Hematopoietic multipotent progenitor cell treated with erythropoietin and hydrocortisone succinate and interleukin-3 and kit ligand, for 6 days (in vitro differentiated cells): Measurements from ENCODE around the gene KLHL26.
"Not testable (repeated sequence)": the region's sequence is repeated elsewhere in the genome, so short reads cannot be mapped to it uniquely, and the experiment has no call there.

Source experiments
- DNase-seq: peaks from one replicate; pipeline ENCODE4 v3.0.0-alpha.2; 2015

Gene KLHL26

DNA sequence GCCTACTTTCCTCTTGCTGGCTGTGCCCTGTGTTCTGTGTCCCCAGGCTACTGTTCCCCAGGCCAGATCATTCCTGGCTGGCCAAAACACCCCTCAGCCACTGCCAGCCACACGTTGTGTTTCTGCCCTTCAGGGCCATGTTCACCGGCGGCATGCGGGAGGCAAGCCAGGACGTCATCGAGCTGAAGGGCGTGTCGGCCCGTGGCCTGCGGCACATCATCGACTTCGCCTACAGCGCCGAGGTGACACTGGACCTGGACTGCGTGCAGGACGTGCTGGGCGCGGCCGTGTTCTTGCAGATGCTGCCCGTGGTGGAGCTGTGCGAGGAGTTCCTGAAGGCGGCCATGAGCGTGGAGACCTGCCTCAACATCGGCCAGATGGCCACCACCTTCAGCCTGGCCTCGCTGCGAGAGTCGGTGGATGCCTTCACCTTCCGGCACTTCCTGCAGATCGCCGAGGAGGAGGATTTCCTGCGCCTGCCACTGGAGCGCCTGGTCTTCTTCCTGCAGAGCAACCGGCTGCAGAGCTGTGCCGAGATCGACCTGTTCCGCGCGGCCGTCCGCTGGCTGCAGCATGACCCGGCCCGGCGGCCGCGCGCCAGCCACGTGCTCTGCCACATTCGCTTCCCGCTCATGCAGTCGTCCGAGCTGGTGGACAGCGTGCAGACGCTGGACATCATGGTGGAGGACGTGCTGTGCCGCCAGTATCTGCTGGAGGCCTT is 30.9 kb downstream of the KLHL26 start:
- DNase-seq = no peak

DNA sequence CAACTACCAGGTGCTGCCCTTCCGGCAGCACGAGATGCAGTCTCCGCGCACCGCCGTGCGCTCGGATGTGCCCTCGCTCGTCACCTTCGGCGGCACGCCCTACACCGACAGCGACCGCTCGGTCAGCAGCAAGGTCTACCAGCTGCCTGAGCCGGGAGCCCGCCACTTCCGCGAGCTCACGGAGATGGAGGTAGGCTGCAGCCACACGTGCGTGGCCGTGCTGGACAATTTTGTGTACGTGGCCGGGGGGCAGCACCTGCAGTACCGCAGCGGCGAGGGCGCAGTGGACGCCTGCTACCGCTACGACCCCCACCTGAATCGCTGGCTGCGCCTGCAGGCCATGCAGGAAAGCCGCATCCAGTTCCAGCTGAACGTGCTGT is 31.4 kb downstream of the KLHL26 start:
- DNase-seq = no peak

DNA sequence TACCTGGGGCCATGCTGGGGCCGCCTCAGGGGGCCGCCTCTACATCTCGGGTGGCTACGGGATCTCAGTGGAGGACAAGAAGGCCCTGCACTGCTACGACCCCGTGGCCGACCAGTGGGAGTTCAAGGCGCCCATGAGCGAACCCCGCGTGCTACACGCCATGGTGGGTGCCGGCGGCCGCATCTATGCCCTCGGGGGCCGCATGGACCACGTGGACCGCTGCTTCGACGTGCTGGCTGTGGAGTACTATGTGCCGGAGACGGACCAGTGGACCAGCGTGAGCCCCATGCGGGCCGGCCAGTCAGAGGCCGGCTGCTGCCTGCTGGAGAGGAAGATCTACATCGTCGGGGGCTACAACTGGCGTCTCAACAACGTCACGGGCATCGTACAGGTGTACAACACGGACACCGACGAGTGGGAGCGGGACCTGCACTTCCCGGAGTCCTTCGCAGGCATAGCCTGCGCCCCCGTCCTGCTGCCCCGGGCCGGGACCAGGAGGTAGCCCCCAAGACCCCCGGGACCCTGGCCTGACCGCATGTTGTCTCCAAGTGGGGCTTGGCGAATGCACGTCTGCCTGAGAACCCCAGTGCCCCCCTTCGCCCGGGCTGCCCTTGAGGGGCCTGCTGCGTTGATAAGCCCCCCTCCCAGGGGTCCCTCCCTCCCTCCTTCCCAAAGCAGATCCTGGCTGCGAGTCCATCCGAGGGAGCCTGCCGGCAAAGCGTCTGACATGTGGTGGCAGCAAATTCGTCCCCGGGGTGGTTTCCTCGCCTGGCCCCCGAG is 32.1 kb downstream of the KLHL26 start:
- no peak for DNase-seq

DNA sequence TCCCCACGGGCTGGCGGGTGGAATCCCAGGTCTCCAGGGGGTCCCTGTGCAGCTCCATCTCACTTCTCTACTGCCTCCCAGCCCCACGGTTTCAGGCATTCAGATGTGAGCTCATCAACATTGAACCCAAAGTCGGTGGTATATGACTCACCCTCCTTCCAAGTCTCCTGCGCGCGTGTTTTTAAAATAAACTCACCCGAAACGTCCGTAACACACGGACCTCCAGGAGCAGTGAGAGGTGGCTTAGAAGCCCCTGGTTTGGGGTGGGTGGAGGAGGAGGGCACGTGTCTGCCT is 32.6 kb downstream of the KLHL26 start:
- DNase-seq = no peak

DNA sequence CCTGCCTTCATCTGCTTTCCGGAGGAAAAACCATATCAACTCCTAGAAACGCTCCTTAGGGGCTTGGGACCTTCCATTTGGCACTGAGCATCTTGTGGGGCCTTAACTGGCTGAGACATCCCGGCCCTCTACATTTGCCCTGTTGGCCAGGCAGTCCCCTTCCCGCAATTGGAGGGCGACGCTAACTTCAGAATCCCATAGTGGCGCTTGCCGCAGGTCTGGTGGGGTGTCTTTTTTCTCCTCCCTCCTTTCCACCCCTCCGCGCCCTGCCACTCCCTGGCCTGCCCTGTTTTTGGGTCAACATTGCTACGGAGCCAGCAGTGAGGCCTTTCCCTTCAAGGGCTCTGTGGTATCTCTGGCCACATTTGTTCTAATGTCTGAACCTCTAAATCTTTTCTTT is 33.1 kb downstream of the KLHL26 start:
- no peak for DNase-seq

DNA sequence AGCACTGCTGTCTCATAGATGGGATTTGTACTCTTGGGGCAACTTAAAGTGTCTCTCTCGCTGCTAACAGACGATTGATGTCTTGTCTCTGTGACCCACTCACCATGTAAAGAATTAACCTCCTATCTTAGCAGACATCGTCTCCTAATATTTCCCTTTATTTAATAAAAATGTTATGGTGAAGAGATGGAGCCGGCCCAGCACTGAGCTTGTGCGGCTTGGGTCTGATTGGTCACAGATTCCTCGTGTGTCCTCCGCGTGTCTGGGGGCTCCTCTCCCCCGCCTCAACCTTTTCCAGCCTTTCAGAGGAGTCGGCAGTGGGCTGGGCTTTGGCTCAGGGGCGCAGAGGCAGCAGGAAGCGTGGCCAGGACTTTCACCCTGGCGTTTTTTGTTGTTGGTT is 33.5 kb downstream of the KLHL26 start:
- DNase-seq = no peak

DNA sequence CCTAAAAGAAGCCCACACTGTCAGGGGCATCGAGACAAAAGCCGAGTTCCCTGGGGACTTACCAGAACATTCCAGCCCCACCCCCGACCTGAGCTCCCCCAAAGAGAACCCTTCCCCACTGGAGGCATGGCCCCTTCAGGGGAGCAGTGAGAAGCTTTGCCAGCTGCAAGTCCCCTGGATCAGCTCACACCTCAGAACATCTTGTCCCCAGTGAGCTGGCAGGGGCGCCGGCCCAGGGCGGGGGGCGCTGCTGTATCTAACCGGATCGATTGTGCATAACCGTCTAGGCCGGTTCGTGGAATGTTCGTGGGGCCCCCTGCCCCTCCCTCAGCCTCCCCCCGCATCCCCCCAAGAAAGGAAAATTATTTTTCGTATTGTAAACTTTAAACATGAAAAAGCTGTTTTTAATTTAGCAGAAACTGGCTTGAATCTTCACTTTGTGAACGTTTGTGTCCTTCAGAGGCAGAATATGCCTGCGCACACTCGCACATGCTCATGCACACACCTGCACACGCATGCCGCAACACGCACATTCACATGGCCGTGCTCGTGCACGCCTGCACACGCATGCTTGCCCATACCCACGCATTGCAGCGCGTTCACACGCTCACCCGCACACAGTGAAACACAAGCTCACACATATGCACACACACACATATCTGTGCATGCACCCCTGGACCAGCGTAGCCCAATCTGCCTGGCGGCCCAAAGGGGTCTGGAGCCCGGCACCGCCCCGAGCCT is 34.6 kb downstream of the KLHL26 start:
- DNase-seq = no peak

DNA sequence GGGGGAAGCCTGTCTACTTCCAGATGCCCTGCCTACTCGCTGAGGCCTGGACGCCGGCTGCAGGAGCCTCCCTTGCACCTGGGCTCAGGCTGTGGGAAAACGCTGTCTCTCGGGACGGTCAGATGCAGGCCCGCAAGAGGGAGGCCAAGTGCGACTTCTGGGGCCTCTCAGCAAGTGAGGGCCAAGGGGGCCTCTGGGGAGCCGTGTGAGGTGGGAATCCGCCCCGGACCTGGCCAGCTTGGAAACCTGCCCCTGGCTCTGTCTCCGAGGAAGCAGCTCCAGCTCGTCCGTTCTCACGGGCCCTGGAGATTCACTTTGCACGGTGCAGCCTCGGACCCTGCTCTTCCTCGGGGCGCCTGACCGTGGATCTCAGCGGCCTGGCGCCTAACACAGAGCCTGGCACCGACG is 35.2 kb downstream of the KLHL26 start:
- DNase-seq = no peak

DNA sequence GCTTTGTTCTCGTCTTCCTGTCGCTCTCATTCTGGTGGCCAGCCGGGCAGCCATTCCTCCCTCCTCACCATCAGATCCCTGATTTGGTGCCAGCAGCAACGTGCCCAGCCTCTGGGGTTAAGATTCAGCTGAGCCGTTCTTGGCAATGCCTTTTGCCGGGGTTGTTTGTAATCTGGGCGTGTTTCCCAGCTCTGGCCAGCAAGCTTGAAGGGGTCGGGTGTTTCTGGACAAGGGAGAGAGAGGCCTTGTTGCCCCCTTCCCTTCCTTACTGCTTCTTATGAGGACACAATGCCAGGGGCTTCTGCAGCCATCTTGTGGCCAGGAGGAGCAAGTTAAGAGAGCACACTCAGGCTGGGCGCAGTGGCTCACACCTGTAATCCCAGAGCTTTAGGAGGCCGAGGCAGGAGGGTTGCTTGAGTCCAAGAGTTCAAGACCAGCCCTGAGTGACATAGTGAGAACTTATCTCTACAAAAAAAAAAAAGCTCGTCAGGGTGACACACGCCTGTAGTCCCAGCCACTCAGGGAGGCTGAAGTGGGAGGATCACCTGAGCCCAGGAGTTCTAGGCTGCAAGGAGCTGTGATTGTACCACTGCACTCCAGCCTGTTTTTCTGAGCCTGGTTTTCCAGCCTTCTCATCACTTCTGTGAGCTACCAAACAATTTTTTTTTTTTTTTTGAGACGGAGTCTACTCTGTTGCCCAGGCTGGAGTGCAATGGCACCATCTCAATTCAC is 35.9 kb downstream of the KLHL26 start:
- DNase-seq = no peak

DNA sequence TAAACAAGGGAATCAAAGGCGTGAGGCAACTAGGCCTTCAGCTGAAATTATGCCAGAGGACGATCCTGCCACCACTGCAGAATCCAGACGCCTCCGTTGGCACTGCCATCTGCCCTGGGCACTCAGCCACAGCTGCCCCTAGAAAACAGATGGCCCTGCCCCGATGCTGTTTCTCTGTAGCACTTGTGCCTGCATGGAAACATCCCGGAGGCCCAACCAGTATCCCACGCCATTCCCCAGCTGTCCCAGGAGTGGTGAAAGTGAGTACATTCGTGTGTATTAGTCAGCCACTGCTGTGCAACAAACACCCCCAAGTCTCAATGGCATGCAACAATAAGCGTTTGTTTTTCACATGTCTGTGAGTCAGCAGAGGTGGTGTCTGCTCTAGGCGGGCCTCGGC is 37.8 kb downstream of the KLHL26 start:
- DNase-seq = no peak

DNA sequence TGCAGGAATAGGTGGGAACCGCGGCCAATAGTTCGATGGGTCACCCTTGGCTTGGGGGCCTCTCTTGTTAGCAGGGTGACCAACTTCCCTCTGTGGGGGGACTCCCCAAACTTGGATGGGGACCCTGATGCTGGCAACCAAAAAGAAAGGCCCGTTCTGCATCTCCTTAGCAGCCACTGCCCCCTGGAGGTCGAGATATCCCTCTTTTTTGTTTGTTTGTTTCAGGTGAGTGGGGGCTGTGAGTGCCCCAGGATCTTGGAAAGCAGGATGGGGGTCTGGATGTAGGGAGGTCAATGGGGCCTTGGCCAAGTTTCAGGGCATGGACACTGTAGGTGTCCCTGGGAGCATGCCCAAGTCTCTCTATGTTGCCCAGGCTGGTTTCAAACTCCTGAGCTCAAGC is 39.0 kb downstream of the KLHL26 start:
- DNase-seq = peak; percentile 59

DNA sequence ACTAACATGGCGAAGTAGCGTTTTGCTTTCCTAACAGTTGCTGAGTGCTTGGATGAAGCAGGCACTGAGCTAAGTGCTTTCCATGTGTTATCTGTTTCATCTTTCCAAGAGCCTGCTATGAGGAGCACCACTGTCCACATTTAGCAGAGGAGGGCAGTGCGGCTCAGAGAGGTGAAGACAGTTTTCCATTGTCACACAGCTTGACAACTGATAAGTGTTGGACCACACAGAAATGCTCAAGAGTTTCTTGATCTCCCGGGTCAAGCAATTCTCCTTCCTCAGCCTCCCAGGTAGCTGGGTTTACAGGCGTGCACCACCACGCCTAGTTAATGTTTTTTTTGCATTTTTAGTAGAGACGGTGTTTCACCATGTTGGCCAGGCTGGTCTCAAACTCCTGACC is 39.9 kb downstream of the KLHL26 start:
- no peak for DNase-seq

DNA sequence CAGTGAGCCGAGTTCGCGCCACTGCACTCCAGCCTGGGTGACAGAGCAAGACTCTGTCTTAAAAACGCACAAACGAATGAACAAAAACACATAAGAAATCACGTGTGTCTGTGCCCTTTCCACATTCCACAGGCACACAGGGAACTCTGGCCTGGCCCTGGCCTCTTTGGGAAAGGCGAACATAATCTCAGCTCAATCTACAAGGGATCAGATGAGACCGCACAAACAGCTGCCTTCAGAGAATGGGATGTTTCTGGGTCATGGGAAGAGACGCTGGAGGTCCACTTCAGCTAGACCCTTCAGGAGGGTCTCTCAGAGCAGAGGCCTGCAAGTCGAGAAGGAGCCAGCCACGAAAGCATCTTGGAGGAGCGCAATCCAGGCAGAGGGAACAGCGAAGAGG is 40.3 kb downstream of the KLHL26 start:
- DNase-seq = no peak

DNA sequence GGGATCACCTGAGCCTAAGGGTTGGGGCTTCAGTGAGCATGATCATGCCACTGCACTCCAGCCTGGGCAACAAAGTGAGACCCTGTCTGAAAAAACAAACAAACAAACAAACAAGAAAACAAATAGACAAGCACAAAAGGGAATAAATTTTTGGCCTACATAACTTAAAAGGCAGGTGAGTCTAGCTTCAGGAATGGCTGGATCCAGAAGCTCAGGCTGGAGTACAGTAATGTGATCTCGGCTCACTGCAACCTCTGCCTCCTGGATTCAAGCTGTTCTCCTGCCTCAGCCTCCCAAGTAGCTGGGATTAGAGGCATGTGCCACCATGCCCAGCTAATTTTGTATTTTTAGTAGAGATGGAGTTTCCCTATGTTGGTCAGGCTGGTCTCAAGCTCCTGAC is 43.3 kb downstream of the KLHL26 start:
- DNase-seq = not testable (repeated sequence)

DNA sequence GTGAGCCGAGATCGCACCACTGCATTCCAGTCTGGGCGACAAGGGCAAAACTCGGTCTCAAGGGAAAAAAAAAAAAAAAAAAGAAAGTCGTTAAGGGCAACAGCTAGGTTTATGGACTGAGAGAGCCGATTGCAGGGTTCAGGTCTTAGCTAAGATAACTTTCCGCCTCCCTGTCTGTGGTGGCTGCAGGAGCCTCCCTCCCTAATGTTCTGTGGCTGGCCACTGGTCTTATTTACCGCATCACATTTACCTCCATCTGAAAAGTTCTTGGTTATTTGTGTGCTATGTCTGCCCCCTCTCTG is 45.9 kb downstream of the KLHL26 start:
- no peak for DNase-seq

DNA sequence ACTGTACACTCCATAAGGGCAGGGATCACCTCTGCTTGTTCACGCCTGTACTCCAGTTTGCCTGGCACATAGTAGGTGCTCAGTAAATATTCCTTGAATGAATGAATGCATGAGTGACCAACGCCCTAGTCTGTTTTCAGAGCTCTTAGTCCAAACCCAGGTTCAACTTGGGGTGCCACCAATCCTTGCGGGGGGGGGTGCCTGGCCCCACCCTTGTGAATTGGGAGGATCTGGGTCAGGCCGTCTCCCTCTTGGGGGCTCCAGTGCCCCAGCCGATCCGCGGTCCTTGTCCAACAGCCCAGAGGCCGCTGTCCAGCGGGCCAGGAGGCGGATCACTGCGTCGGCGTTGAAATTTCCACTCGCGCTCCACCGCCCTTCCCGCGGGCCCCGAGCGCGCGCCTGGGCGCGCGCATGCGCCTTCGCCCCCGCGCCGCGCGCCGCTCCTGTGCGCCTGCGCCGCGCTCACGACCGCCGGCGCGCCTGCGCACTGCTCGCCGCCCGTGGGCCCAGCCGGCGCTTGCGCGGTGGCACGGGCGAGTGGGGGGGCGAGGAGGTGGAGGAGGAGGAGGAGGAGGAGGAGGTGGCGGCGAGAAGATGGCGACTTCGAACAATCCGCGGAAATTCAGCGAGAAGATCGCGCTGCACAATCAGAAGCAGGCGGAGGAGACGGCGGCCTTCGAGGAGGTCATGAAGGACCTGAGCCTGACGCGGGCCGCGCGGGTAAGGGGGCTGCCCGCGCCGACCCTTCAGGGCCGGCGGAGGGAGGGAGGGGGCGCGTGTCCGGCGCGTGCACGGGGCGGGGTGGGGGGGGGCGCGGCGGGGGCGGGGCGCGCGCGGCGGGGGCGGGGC is 46.5 kb downstream of the KLHL26 start, which contains the start of gene CRTC1:
TSS of gene CRTC1 (plus strand) at position 572 of the 849 bp plus-strand sequence. CDS start at position 595, 23 bp downstream.
- peak; percentile 92 for DNase-seq

DNA sequence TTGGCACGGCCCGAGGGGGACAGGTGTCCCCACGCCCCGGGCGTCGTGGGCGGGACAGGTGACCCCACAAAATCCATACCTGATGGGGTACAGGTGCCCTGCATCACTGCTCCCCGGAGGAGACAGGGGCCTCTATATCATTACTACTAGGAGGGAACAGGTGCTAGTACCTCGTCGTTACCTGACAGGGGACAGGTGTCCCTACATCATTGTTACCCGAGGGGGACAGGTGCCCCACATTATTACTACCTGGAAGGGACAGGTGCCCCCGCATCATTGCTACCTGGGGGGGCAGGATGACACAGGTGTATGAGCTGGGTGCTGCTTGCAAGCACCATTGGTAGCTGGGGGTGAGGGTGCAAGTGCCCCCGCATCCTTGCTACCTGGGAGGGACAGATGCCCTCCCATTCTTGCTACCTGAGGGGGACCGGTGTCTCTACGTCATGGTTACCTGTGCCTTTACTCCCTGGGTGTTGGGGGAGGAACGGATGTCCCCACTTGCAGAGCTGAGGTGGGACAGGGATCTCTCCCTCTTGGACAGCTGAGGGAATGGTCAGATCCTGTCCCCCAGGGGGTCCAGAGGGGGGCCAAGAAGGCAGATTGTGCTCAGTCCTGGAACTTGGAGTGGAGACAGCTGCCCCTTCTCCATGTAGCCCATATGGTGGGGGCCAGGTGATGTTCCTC is 47.3 kb downstream of the KLHL26 start:
- DNase-seq = no peak

DNA sequence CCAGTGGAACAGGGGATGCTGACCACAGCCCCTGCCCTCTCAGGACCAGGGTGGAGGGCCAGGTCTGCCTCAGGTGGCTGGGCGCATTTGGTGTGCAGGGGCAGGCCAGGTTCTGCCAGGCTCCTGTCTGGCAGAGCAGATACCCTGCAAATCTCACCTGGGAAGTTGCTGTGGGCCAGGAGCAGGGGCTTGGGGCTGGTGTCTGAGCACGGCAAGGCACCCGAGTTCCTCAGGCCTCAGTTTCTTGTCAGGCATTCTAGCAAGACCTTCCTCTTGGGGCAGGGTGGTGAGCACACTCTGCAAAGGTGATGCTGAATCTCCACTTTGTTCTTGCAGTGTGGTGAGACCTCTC is 47.8 kb downstream of the KLHL26 start:
- no peak for DNase-seq

DNA sequence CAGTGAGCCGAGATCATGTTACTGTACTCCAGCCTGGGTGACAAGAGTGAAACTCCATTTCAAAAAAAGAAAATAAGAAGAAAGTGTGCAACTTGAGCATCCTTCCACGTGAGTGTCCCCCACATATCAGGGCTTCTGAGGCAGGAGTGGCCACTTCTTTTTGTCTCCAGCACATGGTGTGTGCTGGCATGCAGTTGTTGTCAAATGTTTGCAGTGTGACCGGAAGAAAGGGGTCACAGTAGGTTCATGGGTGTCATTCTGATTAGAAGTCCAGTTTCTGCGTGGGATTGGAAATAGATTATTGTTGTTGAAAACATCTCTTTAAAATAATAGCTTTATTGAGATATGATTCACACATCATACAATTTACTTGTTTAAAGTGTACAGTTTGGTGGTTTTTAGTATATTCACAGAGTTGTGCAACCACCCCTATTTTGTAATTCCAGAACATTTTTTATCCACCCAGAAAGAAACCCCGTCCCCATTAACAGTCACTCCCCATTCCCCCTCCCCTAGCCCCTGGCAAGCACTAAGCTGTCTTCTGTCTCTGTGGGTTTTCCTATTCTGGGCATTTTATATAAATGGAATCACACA is 48.9 kb downstream of the KLHL26 start:
- DNase-seq = no peak

DNA sequence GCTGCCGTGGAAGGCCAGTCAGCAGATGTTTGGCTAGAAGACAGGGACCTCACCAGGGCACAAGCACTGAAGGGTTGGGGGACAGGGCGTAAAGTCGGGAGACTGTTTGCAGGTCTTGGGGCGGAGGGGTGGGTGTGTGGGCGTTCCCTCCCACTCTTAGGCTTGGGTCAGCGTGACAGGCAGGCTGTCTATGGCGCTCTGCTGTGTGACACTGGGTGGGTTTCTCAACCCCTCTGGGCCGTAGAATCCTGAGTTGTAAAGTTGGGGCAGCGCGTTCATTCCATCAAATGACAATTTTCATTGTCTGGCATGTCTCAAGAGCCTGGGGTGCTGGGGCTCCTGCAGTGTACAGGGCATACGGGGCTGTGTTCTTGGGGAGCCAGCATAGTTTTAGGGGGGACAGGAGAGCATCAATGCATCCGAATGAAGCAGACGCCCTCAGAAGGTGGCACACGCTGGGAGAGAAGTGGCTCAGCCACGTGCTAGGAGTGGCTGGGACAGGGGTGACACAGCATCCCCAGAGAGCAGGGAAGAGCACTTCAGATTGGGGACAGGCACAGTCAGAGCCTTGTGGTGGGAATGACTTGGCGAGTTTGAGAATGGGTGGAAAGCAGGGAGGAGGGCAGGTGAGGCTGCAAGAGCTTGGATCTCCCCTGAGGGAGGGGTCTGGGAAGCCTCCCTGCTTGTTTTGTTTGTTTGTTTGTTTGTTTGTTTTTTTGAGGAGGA is 51.1 kb downstream of the KLHL26 start:
- no peak for DNase-seq

DNA sequence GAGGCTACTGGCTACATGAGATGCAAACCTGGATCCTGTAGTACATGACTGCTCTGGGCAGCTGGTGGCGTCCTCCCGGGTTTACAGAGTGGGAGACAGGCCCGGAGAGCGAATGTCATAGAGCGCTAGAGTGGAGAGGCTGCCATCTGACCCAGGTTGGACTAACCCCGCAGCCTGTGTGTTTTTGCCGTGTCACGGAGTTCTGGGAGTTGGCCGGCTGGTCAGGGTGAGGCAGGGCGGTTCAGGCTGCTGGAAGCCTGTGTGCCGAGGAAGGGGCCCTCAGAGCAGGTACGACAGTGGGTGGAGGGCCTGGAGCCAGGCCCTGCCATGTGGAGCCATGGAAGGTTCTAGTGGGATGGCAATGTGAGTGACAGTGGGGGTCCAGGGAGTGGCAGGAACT is 59.2 kb downstream of the KLHL26 start:
- no peak for DNase-seq
